ENCODE measurements around the gene LRMDA.

The LRMDA gene

GRCh38 chr10:76017733-76018433, 586.5 kb downstream of the LRMDA start:
- DNase-seq: no peak

- DNase-seq: no peak
Observed at GRCh38 chr10:76020630-76021029, 589.2 kb downstream of the LRMDA start.

- no peak for DNase-seq
Observed at GRCh38 chr10:76021398-76021797, 590.0 kb downstream of the LRMDA start.

- no peak for DNase-seq
Observed at GRCh38 chr10:76022366-76022765, 590.9 kb downstream of the LRMDA start.

GRCh38 chr10:76023007-76023406, 591.6 kb downstream of the LRMDA start:
- no peak for DNase-seq

- no peak for DNase-seq
Observed at GRCh38 chr10:76024460-76025123, 593.2 kb downstream of the LRMDA start.

GRCh38 chr10:76025124-76025477, 593.7 kb downstream of the LRMDA start:
- DNase-seq: no peak

GRCh38 chr10:76026176-76026771, 594.9 kb downstream of the LRMDA start:
- DNase-seq: no peak

GRCh38 chr10:76026905-76027304, 595.5 kb downstream of the LRMDA start:
- DNase-seq: no peak

- DNase-seq: no peak
Observed at GRCh38 chr10:76029782-76030181, 598.4 kb downstream of the LRMDA start.

- DNase-seq: no peak
Observed at GRCh38 chr10:76031099-76031498, 599.7 kb downstream of the LRMDA start.

- DNase-seq: no peak
Observed at GRCh38 chr10:76031769-76032699, 600.6 kb downstream of the LRMDA start.

GRCh38 chr10:76032700-76033039, 601.2 kb downstream of the LRMDA start:
- no peak for DNase-seq

- peak; percentile 32 for DNase-seq
Observed at GRCh38 chr10:76033457-76034196, 602.2 kb downstream of the LRMDA start.

GRCh38 chr10:76034353-76035205, 603.2 kb downstream of the LRMDA start:
- DNase-seq: no peak

GRCh38 chr10:76035206-76036110, 604.0 kb downstream of the LRMDA start:
- no peak for DNase-seq

GRCh38 chr10:76036111-76036940, 604.9 kb downstream of the LRMDA start:
- peak; percentile 67 for DNase-seq

- no peak for DNase-seq
Observed at GRCh38 chr10:76036962-76037361, 605.5 kb downstream of the LRMDA start.

GRCh38 chr10:76037531-76038155, 606.2 kb downstream of the LRMDA start:
- no peak for DNase-seq
